NCI-H2081 treated with DMSO at 0.1 percent for 48 hours (cell line): ENCODE data around the gene PDGFRB.

Source experiments
- DNase-seq: peaks from one replicate; lab custom pipeline; 2025; lab: John Stamatoyannopoulos, UW

The PDGFRB gene

GRCh38 chr5:150163035-150163434 lies 7.4 kb upstream of the PDGFRB start:
- DNase-seq = no peak

- no peak for DNase-seq
These were observed 6.5 kb upstream of the PDGFRB start for GRCh38 chr5:150162142-150162513.

GRCh38 chr5:150161242-150162141 lies 5.8 kb upstream of the PDGFRB start:
- DNase-seq = no peak

GRCh38 chr5:150160448-150161081 lies 4.9 kb upstream of the PDGFRB start:
- DNase-seq = no peak

GRCh38 chr5:150159741-150160179 lies 4.1 kb upstream of the PDGFRB start:
- DNase-seq = no peak

- no peak for DNase-seq
These were observed 3.4 kb upstream of the PDGFRB start for GRCh38 chr5:150159031-150159430.

- no peak for DNase-seq
These were observed 2.7 kb upstream of the PDGFRB start for GRCh38 chr5:150158170-150158949.

GRCh38 chr5:150157168-150157567 lies 1.5 kb upstream of the PDGFRB start:
- no peak for DNase-seq

GRCh38 chr5:150156540-150156939 lies 895 bp upstream of the PDGFRB start:
- DNase-seq = no peak

GRCh38 chr5:150156027-150156368 lies 353 bp upstream of the PDGFRB start:
- no peak for DNase-seq

GRCh38 chr5:150154618-150155128 lies 972 bp downstream of the PDGFRB start:
- DNase-seq = no peak

- DNase-seq = no peak
These were observed 1.6 kb downstream of the PDGFRB start for GRCh38 chr5:150153957-150154617.

- DNase-seq = no peak
These were observed 2.2 kb downstream of the PDGFRB start for GRCh38 chr5:150153483-150153882.

- no peak for DNase-seq
These were observed 2.8 kb downstream of the PDGFRB start for GRCh38 chr5:150152636-150153462.

- no peak for DNase-seq
These were observed 6.0 kb downstream of the PDGFRB start for GRCh38 chr5:150149618-150150017.

- no peak for DNase-seq
These were observed 7.3 kb downstream of the PDGFRB start for GRCh38 chr5:150148117-150148927.

- no peak for DNase-seq
These were observed 8.0 kb downstream of the PDGFRB start for GRCh38 chr5:150147670-150148069.

GRCh38 chr5:150146862-150147601 lies 8.6 kb downstream of the PDGFRB start:
- DNase-seq = no peak

GRCh38 chr5:150146235-150146634 lies 9.4 kb downstream of the PDGFRB start:
- no peak for DNase-seq
